SU-DHL-6 (cell line): ENCODE data around the gene TARDBP.
"Not testable (repeated sequence)": the region's sequence is repeated elsewhere in the genome, so short reads cannot be mapped to it uniquely, and the experiment has no call there.

Experiments
- H2AFZ ChIP-seq: fragments of 200-600 bp; sonication (generic); 2 replicates; pipeline ENCODE4 v1.6.1; 2014; ENCODE audit warnings: low read depth, mild to moderate bottlenecking, moderate library complexity, mixed read lengths, antibody characterized with exemption, low read length; ENCODE audit not compliant: severe bottlenecking
- H3F3A ChIP-seq: fragments of 200-600 bp; shearing (Covaris generic); 2 replicates; pipeline ENCODE4 v1.6.0; 2016; ENCODE audit warnings: antibody characterized with exemption, mild to moderate bottlenecking; ENCODE audit not compliant: insufficient read depth
- H3K27ac ChIP-seq: fragments of 200-600 bp; sonication (generic); 2 replicates; pipeline ENCODE4 v1.5.1; 2016; ENCODE audit warnings: low read depth, mild to moderate bottlenecking, low read length, moderate library complexity, mixed read lengths
- H3K27me3 ChIP-seq: fragments of 200-600 bp; sonication (generic), shearing (Covaris generic); 2 replicates; pipeline ENCODE4 v1.6.0; 2014; ENCODE audit warnings: mild to moderate bottlenecking, low read length
- H3K36me3 ChIP-seq: fragments of 200-600 bp; sonication (generic); 2 replicates; pipeline ENCODE4 v1.6.1; 2014; ENCODE audit warnings: mild to moderate bottlenecking, low read length, mixed read lengths
- H3K4me2 ChIP-seq: fragments of 300-600, 200-600 bp; shearing (Covaris generic), sonication (generic); 2 replicates; pipeline ENCODE4 v1.6.0; 2014; ENCODE audit warnings: low read length, low read depth, mild to moderate bottlenecking; ENCODE audit not compliant: poor library complexity, severe bottlenecking
- H3K4me3 ChIP-seq: fragments of 200-600 bp; sonication (generic); 2 replicates; pipeline ENCODE4 v1.5.1; 2014; ENCODE audit warnings: antibody characterized with exemption, low read length, mild to moderate bottlenecking, mixed read lengths; ENCODE audit not compliant: insufficient read depth, poor library complexity, severe bottlenecking
- H3K79me2 ChIP-seq: fragments of 200-600 bp; sonication (generic); 2 replicates; pipeline ENCODE4 v1.6.1; 2014; ENCODE audit warnings: mild to moderate bottlenecking, low read length, moderate library complexity; ENCODE audit not compliant: insufficient read depth
- H3K9ac ChIP-seq: fragments of 200-600 bp; sonication (generic); 2 replicates; pipeline ENCODE4 v1.7.0; 2014; ENCODE audit warnings: mild to moderate bottlenecking, low read length
- H3K9me2 ChIP-seq: fragments of 200-600 bp; sonication (generic); replicated peaks from 2 replicates; pipeline ENCODE4 v1.6.1; 2014; ENCODE audit warnings: low read length; ENCODE audit not compliant: insufficient read depth
- H3K9me3 ChIP-seq: fragments of 200-600 bp; sonication (generic); 2 replicates; pipeline ENCODE4 v1.6.1; 2014; ENCODE audit warnings: low read length, mixed read lengths; ENCODE audit not compliant: insufficient read depth
- H4K20me1 ChIP-seq: fragments of 200-600 bp; sonication (generic); 2 replicates; pipeline ENCODE4 v1.6.1; 2014; ENCODE audit warnings: low read depth, mild to moderate bottlenecking, antibody characterized with exemption, low read length, moderate library complexity, mixed read lengths
- CTCF ChIP-seq: fragments of 200-600 bp; sonication (generic); IDR thresholded peaks from one replicate; pipeline ENCODE4 v1.5.1; 2017; ENCODE audit warnings: antibody characterized with exemption, mild to moderate bottlenecking, low read length, moderate library complexity; ENCODE audit not compliant: insufficient read depth, poor library complexity, severe bottlenecking
- EZH2phosphoT487 ChIP-seq: fragments of 200-600 bp; sonication (generic), shearing (Covaris generic); conservative IDR thresholded peaks from 2 replicates; pipeline ENCODE4 v1.6.1; 2018; ENCODE audit warnings: mild to moderate bottlenecking, antibody characterized with exemption, low read length, moderate library complexity, mixed read lengths

Gene TARDBP

GRCh38 chr1:11030865-11031264 lies 18.4 kb downstream of the TARDBP start:
- Histone ChIP-seq H3K79me2 (no peaks in the 10 kb centered on the region), H3K9me2 (no peaks in the 10 kb centered on the region), H4K20me1 (no peaks in the 10 kb centered on the region), H3K27me3 (no peaks in the 10 kb centered on the region), H3F3A (peaks cover 3% of the 10 kb centered on the region), H2AFZ (no peak overlapping the region), H3K36me3 (peaks cover 6% of the 10 kb centered on the region; the same call in 1 of the 2 replicates), H3K4me2 (no peak overlapping the region), H3K9ac (no peak overlapping the region), H3K27ac (no peak overlapping the region), H3K4me3 (no peak overlapping the region), H3K9me3 (no peaks in the 10 kb centered on the region)
- TF ChIP-seq EZH2phosphoT487 (no peak), CTCF (no peak)

- H3K79me2 ChIP-seq: no peaks in the 10 kb centered on the region
- no peaks in the 10 kb centered on the region for H3K27me3 ChIP-seq
- no peak overlapping the region for H3K9ac ChIP-seq
- no peaks in the 10 kb centered on the region for H3K9me3 ChIP-seq
- TF ChIP-seq EZH2phosphoT487 (no peak), CTCF (no peak)
- H3K9me2 ChIP-seq: no peaks in the 10 kb centered on the region
- H2AFZ ChIP-seq: no peak overlapping the region
- no peaks in the 10 kb centered on the region for H4K20me1 ChIP-seq
- H3K36me3 ChIP-seq: no peaks in the 10 kb centered on the region
- H3K27ac ChIP-seq: no peak overlapping the region
- no peak overlapping the region for H3K4me2 ChIP-seq
- H3K4me3 ChIP-seq: no peak overlapping the region
- H3F3A ChIP-seq: no peaks in the 10 kb centered on the region
These were observed 19.3 kb downstream of the TARDBP start for GRCh38 chr1:11031624-11032262.

- H3K79me2 ChIP-seq, H3K4me2 ChIP-seq, H3K36me3 ChIP-seq, H3K27me3 ChIP-seq, H3K4me3 ChIP-seq, H2AFZ ChIP-seq, H3K9me3 ChIP-seq, H3K27ac ChIP-seq, H3K9ac ChIP-seq, H4K20me1 ChIP-seq, H3F3A ChIP-seq, H3K9me2 ChIP-seq: not testable (repeated sequence)
These were observed 24.7 kb downstream of the TARDBP start for GRCh38 chr1:11037019-11037739.

GRCh38 chr1:11037740-11038182 lies 25.3 kb downstream of the TARDBP start:
- no peaks in the 10 kb centered on the region for H3K79me2 ChIP-seq
- H4K20me1 ChIP-seq: no peaks in the 10 kb centered on the region
- no peaks in the 10 kb centered on the region for H3K9me3 ChIP-seq
- no peaks in the 10 kb centered on the region for H3K27me3 ChIP-seq
- H3K36me3 ChIP-seq: no peaks in the 10 kb centered on the region
- no peak overlapping the region for H2AFZ ChIP-seq
- TF ChIP-seq EZH2phosphoT487 (no peak), CTCF (peak; percentile 96)
- no peak overlapping the region for H3K9ac ChIP-seq
- H3F3A ChIP-seq: no peaks in the 10 kb centered on the region
- H3K27ac ChIP-seq: no peak overlapping the region
- H3K4me2 ChIP-seq: no peak overlapping the region
- H3K4me3 ChIP-seq: no peak overlapping the region
- no peaks in the 10 kb centered on the region for H3K9me2 ChIP-seq
